Caco-2 (cell line): ENCODE measurements around the gene GRM7. TPM values are rescaled to one million over a fixed set of nuclear protein-coding genes. Genes with fewer than 3 reads are reported as not detected.

Experiments
- BruUV-seq: library from RNA; stranded (reverse); fragments of 400-500 nt; replicated peaks from 2 replicates; lab custom pipeline; 2021; lab: Mats Ljungman, UMichigan
- CTCF ChIA-PET: fragments of 300-600 bp; sonication (Branson Sonifier 250); formaldehyde crosslinking; loops from one replicate; lab custom pipeline; 2022; ENCODE audit warnings: antibody characterized with exemption; lab: Charles Lee
- POLR2A ChIA-PET: fragments of 300-600 bp; sonication (Branson Sonifier 250); formaldehyde crosslinking; loops from one replicate; lab custom pipeline; 2022; ENCODE audit warnings: antibody characterized with exemption; lab: Charles Lee
- DNase-seq, 2 experiments: peaks; one replicate each; pipeline versions ENCODE4 v3.0.0 to v3.0.0-alpha.2; 2020 to 2022
- H3K27me3 ChIP-seq: replicated peaks from 2 replicates; pipeline ENCODE4 v1.6.0; 2011; ENCODE audit warnings: low read length; ENCODE audit not compliant: control insufficient read depth, insufficient read depth
- H3K36me3 ChIP-seq: 2 replicates; pipeline ENCODE4 v1.5.1; 2011; ENCODE audit warnings: low read length; ENCODE audit not compliant: control insufficient read depth, insufficient read depth
- H3K4me1 ChIP-seq: fragments of 250-450 bp; sonication (Bioruptor Pico); 2 replicates; pipeline ENCODE4 v1.5.1; 2020; ENCODE audit warnings: mild to moderate bottlenecking
- H3K4me3 ChIP-seq: 2 replicates; pipeline ENCODE4 v1.5.1; 2011; ENCODE audit warnings: low read depth, mild to moderate bottlenecking, control low read depth, low read length
- H3K9me3 ChIP-seq: fragments of 250-450 bp; sonication (Bioruptor Pico); 2 replicates; pipeline ENCODE4 v1.5.1; 2020; ENCODE audit warnings: mild to moderate bottlenecking, moderate library complexity
- H3K27ac Mint-ChIP-seq: one replicate; pipeline ENCODE4 v1.8.0; 2022; ENCODE audit warnings: mixed read lengths; ENCODE audit not compliant: unreplicated experiment
- H3K27me3 Mint-ChIP-seq: one replicate; pipeline ENCODE4 v1.8.0; 2022; ENCODE audit warnings: mixed read lengths; ENCODE audit not compliant: insufficient read depth, unreplicated experiment
- H3K36me3 Mint-ChIP-seq: one replicate; pipeline ENCODE4 v1.8.0; 2022; ENCODE audit warnings: mild to moderate bottlenecking, mixed read lengths; ENCODE audit not compliant: insufficient read depth, unreplicated experiment
- H3K4me1 Mint-ChIP-seq: one replicate; pipeline ENCODE4 v1.8.0; 2022; ENCODE audit warnings: low read depth, mixed read lengths; ENCODE audit not compliant: unreplicated experiment
- H3K4me3 Mint-ChIP-seq: one replicate; pipeline ENCODE4 v1.8.0; 2022; ENCODE audit warnings: mild to moderate bottlenecking, moderate library complexity, mixed read lengths; ENCODE audit not compliant: unreplicated experiment
- H3K9me3 Mint-ChIP-seq: one replicate; pipeline ENCODE4 v1.8.0; 2022; ENCODE audit warnings: mixed read lengths; ENCODE audit not compliant: unreplicated experiment
- CTCF ChIP-seq, 2 experiments: fragments of 200-600 bp in 1 of 2; IDR thresholded peaks; 1 replicate in 1 of 2; 2 replicates in 1 of 2; pipeline versions ENCODE4 v1.5.1 to v1.8.0; 2011 to 2022; ENCODE audit warnings: antibody characterized with exemption in 1 of 2, control low read depth in 1 of 2, inconsistent platforms in 1 of 2, low read depth in 1 of 2, low read length in 1 of 2, mild to moderate bottlenecking in 1 of 2, moderate library complexity in 1 of 2; ENCODE audit not compliant: insufficient read depth in 1 of 2, severe bottlenecking in 1 of 2, unreplicated experiment in 1 of 2
- intact Hi-C: fragments of 100-400 bp; cut with micrococcal nuclease; formaldehyde crosslinking; loops from one replicate; pipeline ENCODE4 v1.10.0; 2022; ENCODE audit not compliant: unreplicated experiment
- total RNA-seq: library from RNA; stranded (reverse); gene quantifications from 2 replicates; pipeline ENCODE4 v1.2.3, GENCODE V29; 2022

Gene GRM7
- total RNA-seq, 1 experiment from 2014 or later = not detected

GRCh38 chr3:6827453-6827852 is 33.5 kb upstream of the GRM7 start:
- Mint-ChIP-seq H3K4me3 (no peak overlapping the region), H3K36me3 (no peaks in the 10 kb centered on the region), H3K9me3 (peaks cover 11% of the 10 kb centered on the region), H3K4me1 (no peaks in the 10 kb centered on the region), H3K27me3 (peaks cover under 1% of the 10 kb centered on the region), H3K27ac (no peak overlapping the region)
- DNase-seq = no peak
- POLR2A ChIA-PET = no interaction called here
- intact Hi-C loops = no loop called here
- H3K9me3 ChIP-seq = no peaks in the 10 kb centered on the region
- no peaks in the 10 kb centered on the region for H3K36me3 ChIP-seq
- no TSS peak for BruUV-seq
- no peaks in the 10 kb centered on the region for H3K27me3 ChIP-seq
- no peaks in the 10 kb centered on the region for H3K4me1 ChIP-seq
- CTCF ChIA-PET = no interaction called here
- H3K4me3 ChIP-seq = no peak overlapping the region
- TF ChIP-seq CTCF (IDR thresholded peaks at IDR 0.05; ENCODE audit: insufficient read depth in 1 of 2, low read depth in 1 of 2, low read length in 1 of 2, severe bottlenecking in 1 of 2, unreplicated experiment in 1 of 2) = no peak

- no peaks in the 10 kb centered on the region for H3K27me3 ChIP-seq
- intact Hi-C loops = no loop called here
- H3K36me3 ChIP-seq = no peaks in the 10 kb centered on the region
- Mint-ChIP-seq H3K9me3 (no peaks in the 10 kb centered on the region), H3K4me3 (no peak overlapping the region), H3K36me3 (no peaks in the 10 kb centered on the region), H3K4me1 (no peaks in the 10 kb centered on the region), H3K27me3 (no peaks in the 10 kb centered on the region), H3K27ac (no peak overlapping the region)
- no peak for DNase-seq
- no peak overlapping the region for H3K4me3 ChIP-seq
- BruUV-seq = no TSS peak
- H3K9me3 ChIP-seq = 0 out of 2 replicates have a peak, but pooled peaks cover 3% of the 10 kb centered on the region
- no peaks in the 10 kb centered on the region for H3K4me1 ChIP-seq
- TF ChIP-seq CTCF (IDR thresholded peaks at IDR 0.05; ENCODE audit: insufficient read depth in 1 of 2, low read depth in 1 of 2, low read length in 1 of 2, severe bottlenecking in 1 of 2, unreplicated experiment in 1 of 2) = no peak
- ChIA-PET CTCF (no interaction called here), POLR2A (no interaction called here)
Observed at GRCh38 chr3:6844723-6845122, 16.2 kb upstream of the GRM7 start.

GRCh38 chr3:6854184-6854583 is 6.7 kb upstream of the GRM7 start:
- Histone ChIP-seq H3K27me3 (no peaks in the 10 kb centered on the region), H3K36me3 (no peaks in the 10 kb centered on the region), H3K9me3 (no peaks in the 10 kb centered on the region), H3K4me1 (no peaks in the 10 kb centered on the region), H3K4me3 (no peak overlapping the region)
- no peak overlapping the region for H3K4me3 Mint-ChIP-seq
- H3K9me3 Mint-ChIP-seq = no peaks in the 10 kb centered on the region
- H3K27me3 Mint-ChIP-seq = peaks cover 7% of the 10 kb centered on the region
- no peak for DNase-seq
- no peaks in the 10 kb centered on the region for H3K36me3 Mint-ChIP-seq
- no TSS peak for BruUV-seq
- ChIA-PET POLR2A (no interaction called here), CTCF (no interaction called here)
- no peaks in the 10 kb centered on the region for H3K4me1 Mint-ChIP-seq
- intact Hi-C loops = no loop called here
- no peak for TF ChIP-seq CTCF (IDR thresholded peaks at IDR 0.05; ENCODE audit: insufficient read depth in 1 of 2, low read depth in 1 of 2, low read length in 1 of 2, severe bottlenecking in 1 of 2, unreplicated experiment in 1 of 2)
- H3K27ac Mint-ChIP-seq = no peak overlapping the region
